Stimulated activated CD4-positive, alpha-beta T cell treated with anti-CD3 and anti-CD28 coated beads, TNF-alpha, amount 100 ng/mL, for 24 hours (primary cell): ENCODE results near the gene STARD10.

Experiments
- DNase-seq, 3 experiments: peaks; one replicate each; pipeline ENCODE4 v3.0.0-alpha.2; 2020; ENCODE audit warnings: low read depth in 3 of 3

The STARD10 gene

GRCh38 chr11:72706579-72706978 lies 87.3 kb downstream of the STARD10 start:
- no peak for DNase-seq

- no peak for DNase-seq
These were observed 88.1 kb downstream of the STARD10 start for GRCh38 chr11:72705442-72706365.

GRCh38 chr11:72704783-72705265 lies 89.0 kb downstream of the STARD10 start:
- DNase-seq = no peak
